ENCODE results near the gene CWC22. TPM values are rescaled to one million over a fixed set of nuclear protein-coding genes. Genes with fewer than 3 reads are reported as not detected.
"Not testable (repeated sequence)": the region's sequence is repeated elsewhere in the genome, so short reads cannot be mapped to it uniquely, and the experiment has no call there.

Gene CWC22
- 12.7 TPM for total RNA-seq

DNA sequence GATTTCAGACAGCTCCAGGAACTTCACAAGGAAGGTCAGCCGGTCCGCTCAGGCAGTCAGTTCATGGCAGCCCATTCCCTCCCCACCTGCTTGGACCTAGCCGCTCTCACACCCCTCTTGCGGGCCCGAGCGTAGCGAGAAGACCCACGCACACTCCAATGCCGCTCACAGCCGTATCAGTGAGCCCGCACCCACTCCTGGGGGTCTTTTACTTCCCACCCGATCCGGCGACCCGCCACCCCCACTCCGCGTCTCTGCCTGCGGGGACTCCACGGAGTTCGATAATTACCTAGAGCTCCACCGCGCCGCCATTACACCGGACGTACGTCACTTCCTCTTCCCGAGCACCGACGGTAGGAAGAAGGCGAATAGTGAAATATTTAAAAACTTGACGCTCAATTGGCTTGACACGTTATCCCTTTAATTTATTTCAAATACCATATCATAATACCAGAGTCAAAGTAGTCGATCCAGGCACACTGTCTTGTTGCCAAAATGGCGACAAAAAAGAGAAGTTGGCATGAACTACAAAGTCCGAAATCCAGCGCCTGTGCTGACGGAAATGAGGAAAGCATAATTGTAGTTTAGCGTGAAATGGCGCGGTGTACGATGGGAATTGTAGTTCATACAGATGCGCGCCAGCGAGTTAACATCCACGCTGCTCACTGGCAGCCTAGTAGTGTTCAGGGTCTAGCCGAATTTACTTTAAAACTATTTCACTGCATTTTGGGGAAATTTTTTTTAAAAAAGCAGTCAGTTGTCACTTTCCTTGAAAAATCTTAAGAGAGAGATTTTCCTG, at the start of gene CWC22:
Gene CWC22 (minus strand): TSS at position 517 of the 799 bp plus-strand sequence. CDS start 13,956 bp downstream, outside the sequence.
- H3K4me3 ChIP-seq (ENCODE audit: low read length), result peak within 1 kb of the TSS; percentile 87
- H3K4me1 ChIP-seq (ENCODE audit: insufficient read depth, low read length), result peaks cover 35% of the 10 kb centered on the region

DNA sequence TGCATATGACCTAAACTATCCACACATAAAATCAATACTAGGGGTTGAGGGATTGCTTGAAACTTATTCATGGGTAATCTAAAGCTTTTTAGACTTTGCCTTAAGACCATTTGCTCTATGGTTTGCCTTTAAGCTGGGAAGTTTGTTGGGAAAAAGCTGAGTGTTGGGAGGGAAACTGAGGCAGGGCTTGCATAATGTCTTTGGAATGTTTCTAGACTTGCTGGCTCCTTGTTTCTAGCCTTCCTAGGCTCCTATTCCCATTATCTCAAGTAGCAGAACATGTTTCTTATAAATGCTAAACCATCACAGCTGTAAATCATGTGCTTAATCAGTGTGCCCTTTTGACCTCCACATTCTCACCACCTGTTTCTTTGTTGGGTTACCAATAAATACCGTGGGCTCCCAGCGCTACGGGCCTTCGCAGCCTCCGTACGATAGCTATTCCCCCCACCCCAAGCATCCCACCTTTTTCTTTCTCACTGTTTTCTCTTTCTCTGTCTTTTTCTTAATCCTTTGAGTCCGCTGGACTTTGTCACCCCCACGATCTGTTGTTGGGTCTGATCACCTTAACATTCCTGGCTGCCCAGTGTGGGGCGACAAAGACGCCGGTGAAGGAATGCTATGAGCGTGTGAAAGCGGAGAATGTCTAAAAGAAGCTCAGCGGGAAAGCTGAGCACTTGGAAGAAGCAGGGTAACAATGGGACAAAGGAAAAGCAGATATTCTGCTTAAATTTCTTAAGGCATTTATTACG, 49.4 kb upstream of the CWC22 start:
- no peak overlapping the region for H3K4me3 ChIP-seq (ENCODE audit: low read length)
- H3K27me3 ChIP-seq (ENCODE audit: insufficient read depth, low read length), result no peaks in the 10 kb centered on the region
- no peaks in the 10 kb centered on the region for H3K4me1 ChIP-seq (ENCODE audit: insufficient read depth, low read length)
- H3K9me3 ChIP-seq (ENCODE audit: low read depth, low read length), result no peaks in the 10 kb centered on the region

More for the DNA sequence above, at the start of gene CWC22:
- Histone ChIP-seq H3K9me3 (ENCODE audit: low read depth, low read length) (no peaks in the 10 kb centered on the region), H3K27me3 (ENCODE audit: insufficient read depth, low read length) (no peaks in the 10 kb centered on the region)

DNA sequence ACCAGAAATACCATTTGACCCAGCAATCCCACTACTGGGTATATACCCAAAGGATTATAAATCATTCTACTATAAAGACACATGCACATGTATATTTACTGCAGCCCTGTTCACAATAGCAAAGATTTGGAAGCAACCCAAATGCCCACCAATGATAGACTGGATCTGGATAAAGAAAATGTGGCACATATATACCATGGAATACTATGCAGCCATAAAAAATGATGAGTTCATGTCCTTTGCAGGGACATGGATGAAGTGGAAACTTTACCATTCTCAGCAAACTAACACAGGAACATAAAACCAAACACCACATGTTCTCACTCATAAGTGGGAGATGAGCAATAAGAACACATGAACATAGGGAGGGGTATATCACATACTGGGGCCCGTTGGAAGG, 47.5 kb upstream of the CWC22 start:
- H3K4me3 ChIP-seq (ENCODE audit: low read length); H3K9me3 ChIP-seq (ENCODE audit: low read depth, low read length); H3K4me1 ChIP-seq (ENCODE audit: insufficient read depth, low read length); H3K27me3 ChIP-seq (ENCODE audit: insufficient read depth, low read length): not testable (repeated sequence)

DNA sequence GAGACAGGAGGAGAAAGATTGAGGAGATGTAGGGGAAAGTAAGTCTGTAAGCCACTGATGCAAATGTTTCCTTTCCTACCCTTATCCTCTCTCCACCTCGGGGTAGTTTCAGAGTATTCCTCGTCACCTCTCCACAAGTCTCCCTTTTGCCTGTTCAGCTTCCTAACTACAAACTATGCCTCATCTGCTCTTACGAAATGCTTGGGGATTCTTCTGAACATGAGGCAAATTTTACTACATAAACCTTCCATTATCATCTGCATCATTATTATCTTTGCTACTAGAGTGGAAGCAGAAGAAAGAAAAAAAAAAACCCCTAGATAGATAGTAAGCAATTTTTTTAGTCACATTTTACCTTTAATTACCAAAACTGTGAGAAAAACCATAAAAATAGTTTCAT, 43.1 kb upstream of the CWC22 start:
- Histone ChIP-seq H3K9me3 (ENCODE audit: low read depth, low read length) (no peaks in the 10 kb centered on the region), H3K27me3 (ENCODE audit: insufficient read depth, low read length) (peaks cover 8% of the 10 kb centered on the region), H3K4me1 (ENCODE audit: insufficient read depth, low read length) (no peaks in the 10 kb centered on the region), H3K4me3 (ENCODE audit: low read length) (no peak overlapping the region)

DNA sequence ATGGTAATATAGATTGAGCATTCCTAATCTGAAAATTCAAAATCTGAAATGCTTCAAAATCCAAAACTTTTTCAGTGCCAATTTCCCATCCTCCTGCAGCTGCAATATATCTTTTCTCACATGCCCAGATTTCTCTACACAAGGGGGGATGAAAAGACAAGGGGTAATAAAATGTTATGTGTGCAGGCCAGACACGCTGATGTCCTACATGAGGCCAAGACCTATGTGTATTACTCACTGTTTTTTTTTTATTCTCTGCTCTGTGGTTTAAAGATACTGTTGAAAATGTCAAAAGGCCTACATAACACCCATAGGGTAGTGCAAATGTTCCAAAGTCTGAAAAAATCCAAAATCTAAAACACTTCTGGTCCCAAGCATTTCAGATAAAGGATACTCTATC, 41.2 kb upstream of the CWC22 start:
- H3K4me3 ChIP-seq (ENCODE audit: low read length), result no peak overlapping the region
- no peaks in the 10 kb centered on the region for H3K4me1 ChIP-seq (ENCODE audit: insufficient read depth, low read length)
- H3K9me3 ChIP-seq (ENCODE audit: low read depth, low read length), result no peaks in the 10 kb centered on the region

DNA sequence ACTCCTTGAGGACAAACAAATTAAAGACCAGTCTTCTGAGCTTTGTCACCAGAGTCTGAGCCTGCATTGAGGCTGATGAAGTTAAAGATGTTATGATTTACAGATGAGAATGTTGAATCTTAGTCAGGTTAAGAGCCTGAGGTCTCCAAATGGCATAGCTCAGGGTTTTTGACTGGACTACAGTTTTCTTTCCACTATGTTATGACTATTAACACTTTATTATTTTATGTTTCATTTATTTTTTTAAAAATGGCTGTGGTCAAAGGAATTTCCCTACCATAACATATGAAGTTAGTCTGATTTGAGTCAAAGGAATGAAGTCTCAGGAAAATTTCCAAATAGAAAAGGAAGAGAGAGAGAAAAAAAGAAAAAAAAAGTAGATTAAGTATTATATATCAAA, 39.7 kb upstream of the CWC22 start:
- H3K4me3 ChIP-seq (ENCODE audit: low read length), result no peak overlapping the region
- peaks cover 8% of the 10 kb centered on the region for H3K27me3 ChIP-seq (ENCODE audit: insufficient read depth, low read length)
- no peaks in the 10 kb centered on the region for H3K9me3 ChIP-seq (ENCODE audit: low read depth, low read length)
- H3K4me1 ChIP-seq (ENCODE audit: insufficient read depth, low read length), result no peaks in the 10 kb centered on the region

More for the DNA sequence above, 41.2 kb upstream of the CWC22 start:
- H3K27me3 ChIP-seq (ENCODE audit: insufficient read depth, low read length), result peaks cover 8% of the 10 kb centered on the region

DNA sequence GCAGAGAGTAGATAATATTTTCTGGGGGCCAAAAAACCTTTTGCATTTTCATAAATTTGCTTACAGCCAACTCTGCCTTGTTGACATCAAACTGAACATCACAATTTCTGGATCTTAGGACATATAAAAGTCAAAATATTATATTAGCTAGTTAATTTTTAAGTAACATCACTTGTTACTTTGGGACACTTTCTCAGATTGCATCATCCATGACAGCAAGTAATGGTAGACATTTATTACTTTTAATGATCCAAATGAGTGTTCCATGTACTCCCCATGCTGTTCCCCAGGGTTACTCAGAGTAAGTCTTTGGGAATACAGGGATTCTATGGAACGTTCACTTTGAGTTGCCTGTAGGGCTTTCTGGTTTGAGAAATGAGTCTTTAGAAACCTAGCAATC, 39.1 kb upstream of the CWC22 start:
- H3K9me3 ChIP-seq (ENCODE audit: low read depth, low read length), result no peaks in the 10 kb centered on the region
- H3K4me1 ChIP-seq (ENCODE audit: insufficient read depth, low read length), result no peaks in the 10 kb centered on the region
- no peak overlapping the region for H3K4me3 ChIP-seq (ENCODE audit: low read length)
- peaks cover 8% of the 10 kb centered on the region for H3K27me3 ChIP-seq (ENCODE audit: insufficient read depth, low read length)

DNA sequence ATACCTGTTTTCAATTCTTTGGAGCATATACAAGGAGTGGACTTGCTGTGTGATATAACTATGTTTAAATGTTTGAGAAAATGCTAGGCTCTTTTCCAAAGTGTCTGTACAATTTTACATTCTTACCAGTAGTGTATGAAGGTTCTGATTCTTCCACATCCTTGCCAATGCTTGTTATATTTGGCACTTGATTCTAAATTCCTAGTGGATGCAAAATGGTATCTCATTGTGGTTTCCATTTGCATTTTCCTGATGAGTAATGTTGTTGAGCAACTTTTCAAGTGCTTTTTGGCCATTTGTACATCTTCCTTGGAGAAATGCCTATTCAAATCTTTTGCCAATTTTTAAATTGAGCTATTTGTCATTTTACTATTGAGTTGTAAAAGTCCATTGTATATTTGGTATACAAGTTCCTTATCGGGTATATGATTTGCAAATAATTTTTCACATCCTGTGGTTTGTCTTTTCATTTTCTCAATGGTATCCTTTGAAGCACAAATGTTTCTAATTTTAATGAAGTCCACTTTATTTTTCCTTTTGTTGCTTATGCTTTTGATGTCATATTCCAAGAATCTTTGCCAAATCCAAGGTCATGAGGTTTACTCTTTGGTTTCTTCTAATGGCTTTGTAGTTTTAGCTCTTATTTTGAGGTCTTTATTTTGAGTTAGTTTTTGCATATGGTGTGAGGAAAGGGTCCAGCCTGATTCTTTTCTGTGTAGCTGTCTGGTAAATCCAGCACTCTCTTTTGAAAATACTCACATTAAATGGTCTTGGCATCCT, 33.2 kb upstream of the CWC22 start:
- Histone ChIP-seq H3K4me1 (ENCODE audit: insufficient read depth, low read length) (no peaks in the 10 kb centered on the region), H3K27me3 (ENCODE audit: insufficient read depth, low read length) (peaks cover 13% of the 10 kb centered on the region), H3K4me3 (ENCODE audit: low read length) (no peak overlapping the region), H3K9me3 (ENCODE audit: low read depth, low read length) (no peaks in the 10 kb centered on the region)

DNA sequence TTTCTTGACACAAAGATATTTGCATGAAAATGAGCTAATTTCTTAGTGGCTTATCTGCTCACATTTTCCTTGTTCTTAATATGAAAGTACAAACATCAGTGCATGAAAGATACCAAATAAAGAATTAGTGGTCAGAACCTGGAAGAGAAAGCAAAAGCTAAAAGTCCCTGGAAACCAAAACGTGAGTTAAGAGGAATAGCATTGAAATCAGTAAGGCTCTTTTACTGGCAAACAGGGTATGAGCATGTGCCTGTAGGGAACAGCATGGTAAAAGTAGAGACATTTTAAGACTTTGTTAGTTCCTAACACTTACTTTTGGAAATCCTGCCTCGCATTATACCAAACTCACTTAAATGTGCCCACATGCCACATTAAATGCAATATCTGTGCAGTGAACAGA, 31.9 kb upstream of the CWC22 start:
- H3K9me3 ChIP-seq (ENCODE audit: low read depth, low read length), result no peaks in the 10 kb centered on the region
- no peaks in the 10 kb centered on the region for H3K4me1 ChIP-seq (ENCODE audit: insufficient read depth, low read length)
- H3K4me3 ChIP-seq (ENCODE audit: low read length), result no peak overlapping the region
- H3K27me3 ChIP-seq (ENCODE audit: insufficient read depth, low read length), result peaks cover 13% of the 10 kb centered on the region

DNA sequence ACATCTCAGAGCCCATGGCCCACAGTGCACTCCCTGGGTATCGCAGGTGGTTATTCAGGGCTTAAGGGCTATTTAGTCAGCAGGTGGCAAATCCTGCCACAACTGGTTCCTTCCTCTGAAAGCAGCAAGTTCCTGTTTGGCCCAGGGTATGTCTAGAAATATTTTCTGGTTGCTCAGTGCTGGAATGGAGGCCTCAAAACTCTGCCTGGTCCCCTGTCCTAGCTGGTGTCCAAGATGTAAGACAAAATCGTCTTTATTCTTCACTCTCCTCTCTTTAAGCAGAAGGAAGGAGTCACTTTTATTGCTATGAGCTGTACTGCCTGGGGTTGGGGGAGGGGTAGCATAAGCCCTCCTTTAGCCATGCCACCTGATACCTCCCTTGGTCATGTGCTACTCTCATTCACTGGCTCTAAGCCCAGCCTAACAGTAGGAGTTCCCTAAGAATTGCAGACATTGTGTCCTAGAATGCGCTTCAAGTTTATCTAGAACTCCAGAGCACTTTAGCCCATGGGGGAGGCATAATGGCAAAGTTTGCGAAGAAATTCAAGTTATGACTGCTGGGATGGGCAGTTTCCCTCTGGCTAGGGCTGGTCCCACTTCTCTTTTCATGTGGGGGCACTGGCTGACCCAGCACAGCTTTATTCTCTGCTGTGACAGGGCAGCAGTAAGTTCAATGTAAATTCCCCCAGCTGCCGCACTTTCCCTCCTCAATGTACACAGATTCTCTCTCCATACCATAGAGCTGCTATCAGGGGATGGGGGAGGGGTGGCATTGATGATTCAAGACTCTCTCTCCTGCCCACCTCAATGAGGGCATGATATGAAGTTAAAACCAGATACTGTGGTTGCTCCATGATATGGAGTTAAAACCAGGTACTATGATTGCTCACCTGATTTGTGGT, 27.1 kb upstream of the CWC22 start:
- H3K27me3 ChIP-seq (ENCODE audit: insufficient read depth, low read length), result peaks cover 7% of the 10 kb centered on the region
- no peak overlapping the region for H3K4me3 ChIP-seq (ENCODE audit: low read length)

DNA sequence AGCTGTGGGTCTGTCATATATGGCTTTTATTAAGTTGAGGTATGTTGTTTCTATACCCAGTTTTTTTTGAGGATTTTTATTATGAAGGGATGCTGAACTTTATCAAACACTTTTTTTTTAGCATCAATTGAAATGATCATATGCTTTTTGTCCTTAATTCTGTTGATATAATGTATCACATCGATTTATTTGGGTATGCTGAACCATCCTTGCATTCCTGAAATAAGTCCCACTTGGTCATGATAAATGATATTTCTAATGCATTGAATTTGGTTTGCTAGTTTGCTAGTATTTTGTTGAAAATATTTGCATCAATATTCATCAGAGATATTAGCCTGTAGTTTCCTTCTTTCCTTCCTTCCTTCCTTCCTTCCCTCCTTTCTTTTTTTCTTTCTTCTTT, 22.5 kb upstream of the CWC22 start:
- no peaks in the 10 kb centered on the region for H3K4me1 ChIP-seq (ENCODE audit: insufficient read depth, low read length)
- no peak overlapping the region for H3K4me3 ChIP-seq (ENCODE audit: low read length)
- H3K9me3 ChIP-seq (ENCODE audit: low read depth, low read length), result peaks cover 7% of the 10 kb centered on the region
- peaks cover 12% of the 10 kb centered on the region for H3K27me3 ChIP-seq (ENCODE audit: insufficient read depth, low read length)

More for the DNA sequence above, 27.1 kb upstream of the CWC22 start:
- Histone ChIP-seq H3K9me3 (ENCODE audit: low read depth, low read length) (no peaks in the 10 kb centered on the region), H3K4me1 (ENCODE audit: insufficient read depth, low read length) (no peaks in the 10 kb centered on the region)

DNA sequence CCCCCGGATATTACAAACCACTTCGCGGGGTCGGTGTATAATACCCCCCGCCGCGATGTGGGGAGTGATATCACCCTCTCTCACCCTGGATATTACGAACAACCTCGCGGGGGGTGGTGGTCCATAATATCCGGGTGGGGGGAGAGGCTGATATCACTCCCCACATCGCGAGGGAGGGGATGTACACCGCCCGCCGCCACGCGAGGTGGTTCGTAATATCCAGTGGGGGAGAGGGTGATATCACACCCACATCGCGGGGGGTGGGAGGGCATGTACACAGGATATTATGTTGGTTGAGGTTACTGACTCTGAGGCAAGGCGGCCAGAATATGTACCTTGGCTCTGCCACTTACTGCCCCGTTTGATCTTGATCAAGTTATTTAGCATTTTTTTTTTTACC, 14.8 kb upstream of the CWC22 start:
- H3K4me3 ChIP-seq (ENCODE audit: low read length), result no peak overlapping the region
- H3K4me1 ChIP-seq (ENCODE audit: insufficient read depth, low read length), result no peaks in the 10 kb centered on the region
- H3K9me3 ChIP-seq (ENCODE audit: low read depth, low read length), result no peaks in the 10 kb centered on the region
- H3K27me3 ChIP-seq (ENCODE audit: insufficient read depth, low read length), result peaks cover 14% of the 10 kb centered on the region

DNA sequence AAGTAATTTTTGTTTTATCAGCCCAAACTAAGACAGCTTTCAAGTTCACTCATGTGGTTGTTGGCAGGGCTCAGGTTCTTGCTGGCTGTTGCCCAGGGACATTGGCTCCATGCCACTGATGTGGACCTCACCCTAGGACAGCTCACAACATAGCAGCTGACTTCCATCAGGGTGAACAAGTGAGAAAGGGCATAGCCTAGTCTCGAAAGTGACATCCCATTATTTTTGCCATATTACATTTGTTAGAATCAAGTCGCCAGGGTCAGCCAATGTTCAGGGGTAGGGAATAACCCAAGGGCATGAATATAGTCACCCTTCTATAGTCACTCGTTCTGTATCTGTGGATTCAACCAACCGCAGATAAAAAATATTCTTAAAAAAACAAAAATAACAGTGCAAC, 10.7 kb upstream of the CWC22 start:
- H3K27me3 ChIP-seq (ENCODE audit: insufficient read depth, low read length), result peaks cover 10% of the 10 kb centered on the region
- no peaks in the 10 kb centered on the region for H3K4me1 ChIP-seq (ENCODE audit: insufficient read depth, low read length)
- H3K9me3 ChIP-seq (ENCODE audit: low read depth, low read length), result no peaks in the 10 kb centered on the region
- H3K4me3 ChIP-seq (ENCODE audit: low read length), result no peak overlapping the region

DNA sequence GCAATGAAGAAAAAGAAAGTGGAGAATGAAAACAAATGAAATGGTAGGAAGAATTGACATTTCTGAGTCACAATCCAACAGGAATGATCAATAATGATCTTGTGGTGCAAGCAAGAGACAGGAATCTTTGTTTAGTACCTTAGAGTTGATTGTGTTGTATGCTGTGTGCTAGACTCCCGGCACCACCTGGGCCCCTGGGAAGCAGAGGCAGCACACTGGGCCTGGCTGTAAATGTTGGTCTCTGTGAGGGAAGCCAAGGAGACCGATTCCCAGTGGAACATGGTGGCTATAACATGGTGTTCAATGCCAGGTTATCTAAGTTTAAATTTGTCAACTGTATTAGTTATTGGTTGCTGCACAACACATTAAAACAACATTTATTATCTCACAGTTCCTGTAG, 9.8 kb upstream of the CWC22 start:
- H3K4me3 ChIP-seq (ENCODE audit: low read length), result no peak overlapping the region
- no peaks in the 10 kb centered on the region for H3K4me1 ChIP-seq (ENCODE audit: insufficient read depth, low read length)
- no peaks in the 10 kb centered on the region for H3K9me3 ChIP-seq (ENCODE audit: low read depth, low read length)
- H3K27me3 ChIP-seq (ENCODE audit: insufficient read depth, low read length), result peaks cover 10% of the 10 kb centered on the region

Measured in mononuclear cell (primary cell).